GM21529 (cell line): ENCODE results near the gene HIBADH.
"Not testable (repeated sequence)": the region's sequence is repeated elsewhere in the genome, so short reads cannot be mapped to it uniquely, and the experiment has no call there.

Experiments
- ATAC-seq: cut with Tn5 transposase; IDR thresholded peaks from one replicate; pipeline ENCODE4 v1.9.1; 2021; ENCODE audit not compliant: unreplicated experiment

Gene HIBADH

GRCh38 chr7:27603813-27604212, 58.9 kb downstream of the HIBADH start:
- ATAC-seq = no peak

DNA sequence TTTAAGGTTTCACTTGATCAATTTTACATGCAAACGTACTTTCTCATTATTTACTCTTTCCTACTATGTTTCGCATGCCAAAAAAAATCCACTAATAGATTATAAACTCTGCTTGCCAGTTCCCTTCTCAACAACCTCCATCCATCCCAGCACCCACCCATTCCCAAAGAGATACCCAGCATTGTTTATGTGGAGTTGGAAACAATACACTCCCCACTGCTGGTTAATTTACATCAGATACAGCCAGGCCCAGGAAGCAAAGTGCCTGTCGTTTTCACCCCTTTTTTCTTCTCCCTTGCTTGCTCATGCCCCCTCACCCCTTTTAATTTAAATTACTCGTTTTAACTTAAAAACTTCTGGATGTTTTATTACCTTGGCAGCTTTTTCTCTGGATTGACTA, 59.9 kb downstream of the HIBADH start:
- no peak for ATAC-seq

GRCh38 chr7:27601217-27601616, 61.5 kb downstream of the HIBADH start:
- ATAC-seq = no peak

DNA sequence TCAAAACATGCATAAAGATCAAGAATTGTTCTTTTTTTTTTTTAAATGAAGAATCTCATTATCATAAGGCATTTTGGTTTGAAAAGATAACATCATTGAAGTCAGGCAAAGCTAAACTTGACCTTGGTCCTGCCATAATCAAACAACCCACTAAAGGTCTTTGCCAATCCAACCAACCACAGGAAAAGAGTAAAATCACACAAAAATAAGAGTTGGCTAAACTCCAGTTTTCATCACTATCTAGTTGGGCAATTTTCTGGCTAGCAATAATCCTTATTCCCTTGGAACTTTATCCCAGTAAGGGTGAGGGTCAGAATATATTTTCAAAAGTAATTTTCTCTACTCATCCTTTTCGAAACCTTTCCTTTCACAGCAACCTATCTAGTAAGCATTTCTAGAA, 62.4 kb downstream of the HIBADH start:
- ATAC-seq = no peak

DNA sequence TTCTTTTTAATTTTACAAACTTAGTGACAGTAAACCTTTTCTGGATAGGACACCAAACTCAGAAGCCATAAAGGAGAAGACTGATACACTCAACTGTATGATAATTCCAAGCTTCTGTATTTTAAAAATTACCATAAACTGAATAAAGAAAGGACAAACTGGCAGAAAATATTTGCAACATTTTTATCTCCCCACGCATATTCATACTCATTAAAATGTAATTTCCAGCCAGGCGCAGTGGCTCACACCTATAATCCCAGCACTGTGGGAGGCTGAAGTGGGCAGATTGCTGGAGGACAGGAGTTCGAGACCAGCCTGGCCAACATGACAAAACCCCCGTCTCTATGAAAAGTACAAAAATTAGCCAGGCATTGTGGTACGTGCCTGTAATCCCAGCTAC, 67.7 kb downstream of the HIBADH start:
- ATAC-seq = no peak

GRCh38 chr7:27593226-27593625, 69.5 kb downstream of the HIBADH start:
- no peak for ATAC-seq

GRCh38 chr7:27590416-27590815, 72.3 kb downstream of the HIBADH start:
- ATAC-seq = no peak

DNA sequence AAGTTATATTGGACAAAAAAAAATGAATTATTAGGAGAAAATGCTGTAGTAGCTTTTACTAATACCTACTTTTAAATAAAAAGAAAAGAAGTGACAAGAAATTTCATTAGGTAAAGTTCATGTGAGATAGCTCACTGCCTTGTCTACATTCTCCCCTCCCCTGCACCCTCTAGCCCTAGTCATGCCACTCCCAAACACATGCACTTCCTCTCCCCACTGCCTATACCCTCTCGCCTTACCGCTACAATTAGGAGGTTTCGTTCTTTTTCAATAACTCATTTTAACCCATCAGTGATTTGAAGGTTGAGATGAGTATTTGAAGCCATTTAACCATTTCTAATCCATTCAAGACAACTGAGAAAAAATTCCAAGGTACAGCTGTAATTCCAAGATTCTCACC, 75.3 kb downstream of the HIBADH start:
- ATAC-seq = no peak

DNA sequence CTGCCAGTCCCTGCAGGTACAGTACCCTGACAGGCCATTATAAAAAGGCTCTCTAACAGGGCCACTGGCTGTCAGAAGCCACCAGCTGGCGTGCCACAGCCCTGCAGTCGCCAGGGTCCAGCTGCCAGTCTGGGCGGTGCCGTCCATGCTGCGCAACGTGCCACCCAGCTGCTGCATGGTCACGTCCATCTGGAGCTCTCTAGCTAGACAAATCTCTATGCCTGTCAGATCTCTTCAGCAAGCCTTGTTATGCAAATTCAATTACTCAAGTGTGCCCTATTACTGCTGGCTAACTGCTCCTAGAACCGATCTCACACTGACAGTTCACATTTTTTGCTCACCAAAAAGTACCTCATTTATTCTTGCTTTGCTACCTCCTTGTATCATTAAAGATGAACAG, 75.9 kb downstream of the HIBADH start:
- ATAC-seq = peak; percentile 93

DNA sequence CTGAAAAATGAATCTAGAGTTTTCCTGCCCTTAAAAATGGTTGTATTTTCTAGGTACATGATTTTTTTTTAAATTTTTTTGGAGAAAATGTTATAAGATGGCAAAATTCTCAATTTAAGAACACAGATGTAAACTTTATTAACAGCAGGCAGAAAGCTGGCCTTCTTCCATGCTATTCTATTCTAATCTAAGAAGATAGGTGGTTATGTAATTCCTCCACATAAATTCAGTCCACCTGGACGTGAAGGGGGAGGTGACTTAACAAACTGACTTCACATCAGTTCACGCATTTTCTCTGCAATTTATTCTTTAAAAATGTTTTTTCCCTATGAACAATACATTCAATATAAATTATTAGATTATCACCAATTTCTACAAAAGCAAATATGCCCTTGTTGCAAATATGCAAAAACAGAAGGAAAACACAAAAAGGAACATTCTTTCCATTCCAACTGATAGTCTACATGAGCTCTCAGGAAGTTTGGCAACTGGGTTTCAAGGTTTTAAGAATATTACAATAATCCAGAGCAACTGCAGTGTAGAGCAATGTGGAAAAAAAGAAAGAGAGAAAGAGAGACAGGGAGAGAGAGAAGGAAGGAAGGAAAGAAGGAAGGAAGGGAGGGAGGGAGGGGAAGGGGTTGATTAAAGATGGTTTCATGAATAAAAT, 76.8 kb downstream of the HIBADH start:
- no peak for ATAC-seq

GRCh38 chr7:27581906-27582305, 80.8 kb downstream of the HIBADH start:
- no peak for ATAC-seq

DNA sequence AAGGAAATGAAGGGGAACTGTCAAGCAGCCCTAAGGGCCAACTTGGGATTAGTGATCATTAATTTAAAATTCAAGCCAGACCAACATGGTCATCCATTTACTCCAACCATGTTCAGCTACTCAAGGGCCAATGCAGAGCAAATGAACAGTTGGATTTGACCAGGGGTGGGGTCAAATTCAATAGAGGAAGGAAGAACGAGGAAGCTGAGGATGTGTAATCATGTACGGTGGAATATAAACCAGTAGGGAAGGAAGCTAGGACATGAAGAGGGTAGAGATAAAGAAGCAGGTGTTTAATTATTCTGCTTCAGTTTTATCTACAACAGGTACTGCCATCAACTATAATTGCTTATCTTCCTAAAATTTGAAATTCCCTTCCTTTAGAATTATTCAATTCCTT, 81.6 kb downstream of the HIBADH start:
- no peak for ATAC-seq

- no peak for ATAC-seq
These were observed 83.1 kb downstream of the HIBADH start for GRCh38 chr7:27579565-27579964.

- ATAC-seq = not testable (repeated sequence)
These were observed 84.5 kb downstream of the HIBADH start for GRCh38 chr7:27578169-27578568.

GRCh38 chr7:27576360-27576944, 86.2 kb downstream of the HIBADH start:
- no peak for ATAC-seq

GRCh38 chr7:27575613-27576012, 87.1 kb downstream of the HIBADH start:
- no peak for ATAC-seq

GRCh38 chr7:27569106-27569505, 93.6 kb downstream of the HIBADH start:
- no peak for ATAC-seq

GRCh38 chr7:27567266-27567665, 95.4 kb downstream of the HIBADH start:
- ATAC-seq = no peak

DNA sequence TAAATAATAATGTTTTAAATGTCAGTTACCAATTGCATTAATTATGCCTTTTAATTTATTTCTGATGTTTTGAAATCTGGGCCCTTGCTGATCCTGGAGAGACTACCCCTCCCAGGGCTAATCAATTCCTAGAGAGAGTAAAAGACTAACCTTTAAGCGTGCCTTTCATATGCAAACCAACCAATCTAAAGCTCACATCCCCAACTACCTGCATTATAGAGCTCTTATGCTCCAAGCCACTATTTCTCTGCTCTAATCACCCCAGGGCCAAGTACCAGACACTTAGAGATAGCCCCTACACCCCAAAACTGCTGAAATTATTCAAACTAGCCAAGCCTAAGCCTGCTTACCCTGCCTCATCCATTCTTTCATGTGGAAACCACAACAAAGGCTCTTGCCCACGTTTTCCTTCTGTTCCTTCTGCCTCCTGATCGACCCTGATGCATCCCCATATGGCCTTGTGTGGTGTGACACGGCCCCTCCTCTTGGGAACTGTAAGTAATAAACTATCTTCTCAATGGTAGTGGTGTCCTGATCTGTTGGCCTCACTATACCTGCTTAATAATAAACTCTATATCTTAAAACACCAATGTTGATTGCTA, 97.7 kb downstream of the HIBADH start:
- ATAC-seq = no peak

- no peak for ATAC-seq
These were observed 101.9 kb downstream of the HIBADH start for GRCh38 chr7:27560706-27561235.

DNA sequence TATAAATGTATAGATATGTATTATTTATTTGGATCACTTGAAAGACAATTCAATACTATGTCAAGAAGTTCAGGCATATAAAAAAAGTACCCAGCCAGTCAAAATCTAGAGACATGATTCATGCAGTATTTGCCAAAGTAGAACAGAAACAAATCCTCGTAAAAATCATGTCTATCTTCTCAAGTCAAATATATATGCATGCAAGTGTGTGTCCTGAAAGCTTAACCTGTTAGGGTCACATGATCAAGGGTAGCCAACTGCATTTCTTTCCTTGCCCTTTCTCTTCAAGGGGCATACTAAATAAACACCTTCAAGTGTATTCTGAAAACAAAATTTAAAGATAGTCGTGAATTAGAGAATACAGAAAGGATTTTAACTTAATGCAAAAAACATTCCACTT, 107.0 kb downstream of the HIBADH start:
- no peak for ATAC-seq

DNA sequence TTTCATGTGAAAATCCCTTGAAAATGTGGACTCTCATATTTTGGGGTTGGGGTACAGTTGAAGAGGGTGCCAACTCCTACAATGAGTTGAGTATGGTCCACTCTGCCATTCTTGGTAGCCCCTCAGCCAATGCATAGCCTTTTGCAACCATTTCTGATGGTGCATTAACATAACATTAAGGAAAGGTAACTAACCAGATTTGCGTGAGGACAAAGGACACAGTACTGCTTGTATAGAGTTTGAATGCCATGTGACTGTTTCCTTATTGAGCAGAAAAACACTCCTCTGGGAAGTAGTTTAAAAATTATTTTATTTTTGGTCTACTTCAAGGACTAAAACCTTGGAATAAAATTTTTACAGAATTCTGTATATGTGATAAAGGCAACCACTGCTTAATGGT, 107.9 kb downstream of the HIBADH start:
- no peak for ATAC-seq
